Fibroblast of gingiva (primary cell): Measurements from ENCODE around the gene KRTAP12-3.

Experiments used
- DNase-seq: peaks from one replicate; pipeline ENCODE4 v3.0.0-alpha.2; 2011; ENCODE audit warnings: low read depth

KRTAP12-3 gene

GRCh38 chr21:44702973-44703730, 45.4 kb downstream of the KRTAP12-3 start:
- no peak for DNase-seq

DNA sequence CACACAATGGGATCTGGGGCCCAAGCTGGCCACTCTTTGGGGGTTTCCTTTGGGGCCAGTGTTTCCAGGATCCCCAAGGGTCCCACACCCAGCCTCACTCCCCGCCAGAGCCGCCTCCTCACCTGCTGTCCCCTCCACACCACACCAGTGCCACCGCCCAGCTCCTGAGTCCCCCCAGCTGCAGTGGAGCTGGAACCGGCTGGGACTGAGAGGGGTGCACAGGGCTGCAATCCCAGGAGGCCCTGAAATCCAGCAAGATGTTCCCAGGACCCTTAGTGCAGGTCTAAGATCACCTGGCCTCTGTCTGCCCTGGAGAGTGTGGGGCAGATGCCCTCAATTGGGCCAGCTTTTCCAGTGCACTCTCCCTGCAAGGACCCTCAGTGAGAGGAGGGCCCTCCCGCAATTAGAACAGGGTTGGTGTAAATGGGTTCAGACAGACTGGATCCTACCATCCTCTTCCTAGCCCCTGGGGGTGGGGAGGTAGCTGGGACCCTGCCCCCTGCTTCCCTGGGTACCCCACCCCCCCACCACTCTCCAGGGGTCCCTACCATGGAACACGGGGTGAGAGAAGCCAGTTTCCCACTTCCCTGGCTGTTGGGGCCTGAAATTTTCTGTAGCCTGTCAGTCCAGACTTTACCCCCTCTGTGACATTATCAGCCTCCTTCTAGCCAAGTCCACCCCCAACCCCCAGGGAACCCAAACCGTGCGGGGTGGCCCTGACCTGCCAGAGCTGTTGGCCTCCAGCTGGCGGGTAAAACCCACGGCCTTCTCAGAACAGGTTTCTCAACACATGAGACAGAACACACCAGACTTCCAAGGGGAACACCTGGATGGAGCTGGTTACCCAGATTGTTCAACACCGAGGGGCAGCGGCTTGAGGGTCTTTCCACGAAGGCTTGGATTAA, 46.3 kb downstream of the KRTAP12-3 start:
- no peak for DNase-seq

GRCh38 chr21:44704636-44705001, 46.9 kb downstream of the KRTAP12-3 start:
- DNase-seq = no peak

- DNase-seq = no peak
These were observed 48.4 kb downstream of the KRTAP12-3 start for GRCh38 chr21:44706026-44706705.

GRCh38 chr21:44706706-44707581, 49.2 kb downstream of the KRTAP12-3 start:
- DNase-seq = no peak
